B cell (primary cell): ENCODE data around the gene PRRT1. TPM values are rescaled to one million over a fixed set of nuclear protein-coding genes. Genes with fewer than 3 reads are reported as not detected.

ENCODE experiments used
- ATAC-seq: fragments of 200-7000 bp; cut with Tn5 transposase; one replicate; pipeline ENCODE4 v1.10.0; 2021; ENCODE audit warnings: low read depth, mild to moderate bottlenecking, moderate number of reproducible peaks, moderate library complexity
- CTCF ChIA-PET: fragments of 350-600 bp; sonication (Branson Sonifier 250); formaldehyde crosslinking; loops from one replicate; lab custom pipeline; 2021; ENCODE audit warnings: antibody characterized with exemption, inconsistent platforms; lab: Charles Lee
- POLR2A ChIA-PET: fragments of 350-600 bp; sonication (Branson Sonifier 250); formaldehyde crosslinking; loops from one replicate; lab custom pipeline; 2021; ENCODE audit warnings: antibody characterized with exemption; lab: Charles Lee
- DNase-seq: peaks from one replicate; pipeline ENCODE4 v3.0.0; 2013
- H2AFZ ChIP-seq: 2 replicates; pipeline ENCODE4 v1.6.1; 2012; ENCODE audit warnings: mild to moderate bottlenecking, low read depth, low read length; ENCODE audit not compliant: insufficient read depth, poor library complexity, severe bottlenecking
- H3K27ac ChIP-seq, 2 donors: 1 replicate in 1 of 2; 2 replicates in 1 of 2; pipeline ENCODE4 v1.5.1; 2012 to 2013; ENCODE audit warnings: low read length in 2 of 2, mild to moderate bottlenecking in 2 of 2, moderate library complexity in 1 of 2
- H3K27me3 ChIP-seq, 4 experiments: fragments of 200-600 bp in 1 of 4; sonication (generic) in 1 of 4; replicated peaks in 1 of 4; 1 replicate in 2 of 4; 2 replicates in 2 of 4; pipeline versions ENCODE4 v1.6.1 to v1.7.0; 2013 to 2016; ENCODE audit warnings: low read length in 3 of 4, mild to moderate bottlenecking in 2 of 4, mixed read lengths in 1 of 4, moderate library complexity in 1 of 4; ENCODE audit not compliant: insufficient read depth in 4 of 4, control insufficient read depth in 3 of 4; ENCODE audit errors: control extremely low read depth in 1 of 4
- H3K36me3 ChIP-seq, 2 experiments: replicated peaks in 1 of 2; 1 replicate in 1 of 2; 2 replicates in 1 of 2; pipeline versions ENCODE4 v1.6.1 to v1.7.1; 2013; ENCODE audit warnings: low read length in 1 of 2; ENCODE audit not compliant: insufficient read depth in 2 of 2, control insufficient read depth in 1 of 2; ENCODE audit errors: control extremely low read depth in 1 of 2, extremely low read depth in 1 of 2
- H3K4me1 ChIP-seq, 2 donors: fragments of 200-600 bp in 1 of 2; sonication (generic) in 1 of 2; 1 replicate in 1 of 2; 2 replicates in 1 of 2; pipeline versions ENCODE4 v1.5.1 to v1.6.1; 2013 to 2017; ENCODE audit warnings: low read length in 2 of 2; ENCODE audit not compliant: control insufficient read depth in 2 of 2, insufficient read depth in 2 of 2
- H3K4me2 ChIP-seq: replicated peaks from 2 replicates; pipeline ENCODE3; 2012; ENCODE audit warnings: mild to moderate bottlenecking, low read depth, low read length; ENCODE audit not compliant: poor library complexity, severe bottlenecking
- H3K4me3 ChIP-seq, 5 experiments: fragments of 200-600 bp in 1 of 5; sonication (generic) in 1 of 5; 1 replicate in 3 of 5; 2 replicates in 2 of 5; pipeline versions ENCODE4 v1.5.1 to v1.7.0; 2011 to 2016; ENCODE audit warnings: low read length in 4 of 5, mild to moderate bottlenecking in 4 of 5, low read depth in 2 of 5, control low read depth in 1 of 5, moderate library complexity in 1 of 5; ENCODE audit not compliant: insufficient read depth in 1 of 5; ENCODE audit errors: control extremely low read depth in 1 of 5, extremely low read depth in 1 of 5
- H3K79me2 ChIP-seq: fragments of 200-600 bp; sonication (generic); one replicate; pipeline ENCODE4 v1.6.0; 2016; ENCODE audit warnings: low read length; ENCODE audit not compliant: control insufficient read depth, insufficient read depth
- H3K9ac ChIP-seq: fragments of 200-600 bp; sonication (generic); 2 replicates; pipeline ENCODE4 v1.6.1; 2017; ENCODE audit warnings: mild to moderate bottlenecking, low read length, moderate library complexity
- H3K9me3 ChIP-seq, 3 donors: one replicate each; pipeline versions ENCODE4 v1.6.1 to v1.7.1; 2013; ENCODE audit warnings: low read length in 2 of 3; ENCODE audit not compliant: control insufficient read depth in 2 of 3, insufficient read depth in 1 of 3; ENCODE audit errors: control extremely low read depth in 1 of 3
- H4K20me1 ChIP-seq: 2 replicates; pipeline ENCODE4 v1.6.0; 2012; ENCODE audit warnings: mild to moderate bottlenecking, low read length; ENCODE audit not compliant: insufficient read depth, control insufficient read depth, poor library complexity, severe bottlenecking
- H3K27ac Mint-ChIP-seq: one replicate; pipeline ENCODE4 v1.8.0; 2021; ENCODE audit warnings: mixed read lengths
- H3K27me3 Mint-ChIP-seq: one replicate; pipeline ENCODE4 v1.8.0; 2021; ENCODE audit warnings: mixed read lengths
- H3K4me1 Mint-ChIP-seq: one replicate; pipeline ENCODE4 v1.8.0; 2021; ENCODE audit warnings: mixed read lengths
- H3K4me3 Mint-ChIP-seq: one replicate; pipeline ENCODE4 v1.8.0; 2021; ENCODE audit warnings: mixed read lengths
- H3K9me3 Mint-ChIP-seq: one replicate; pipeline ENCODE4 v1.8.0; 2022; ENCODE audit warnings: mixed read lengths; ENCODE audit not compliant: insufficient read depth
- CTCF ChIP-seq: fragments of 200-600 bp; IDR thresholded peaks from one replicate; pipeline ENCODE4 v1.8.0; 2022; ENCODE audit warnings: antibody characterized with exemption, mild to moderate bottlenecking
- EZH2 ChIP-seq: IDR thresholded peaks from 2 replicates; pipeline ENCODE4 v1.6.1; 2012; ENCODE audit warnings: borderline replicate concordance, low read depth, mild to moderate bottlenecking, moderate library complexity, low read length; ENCODE audit not compliant: insufficient read depth, poor library complexity, severe bottlenecking
- WGBS: methylation state at CpG from one replicate; pipeline ENCODE4 v1.1.5; 2013; ENCODE audit warnings: missing lambda C conversion rate; ENCODE audit not compliant: insufficient coverage; 5-methylcytosine and 5-hydroxymethylcytosine counted together
- intact Hi-C: fragments of 100-400 bp; cut with micrococcal nuclease; formaldehyde crosslinking; loops from one replicate; pipeline ENCODE4 v1.10.0; 2022
- polyA plus RNA-seq: library from polyadenylated mRNA; depleted of rRNA; stranded (reverse); fragments of >200 nt; gene quantifications from 2 replicates; pipeline ENCODE4 v1.2.3, GENCODE V29; 2012
- total RNA-seq, 2 donors: library from RNA; stranded (reverse); fragments of 120-200 nt in 1 of 2; gene quantifications; 1 replicate in 1 of 2; 2 replicates in 1 of 2; pipeline versions ENCODE4 v1.2.3 to v1.2.4, GENCODE V29; 2013 to 2022

The PRRT1 gene
- total and polyA plus RNA-seq, 2 donors (not counting 1 experiment from before 2014, with no cell fraction given), result not detected

DNA sequence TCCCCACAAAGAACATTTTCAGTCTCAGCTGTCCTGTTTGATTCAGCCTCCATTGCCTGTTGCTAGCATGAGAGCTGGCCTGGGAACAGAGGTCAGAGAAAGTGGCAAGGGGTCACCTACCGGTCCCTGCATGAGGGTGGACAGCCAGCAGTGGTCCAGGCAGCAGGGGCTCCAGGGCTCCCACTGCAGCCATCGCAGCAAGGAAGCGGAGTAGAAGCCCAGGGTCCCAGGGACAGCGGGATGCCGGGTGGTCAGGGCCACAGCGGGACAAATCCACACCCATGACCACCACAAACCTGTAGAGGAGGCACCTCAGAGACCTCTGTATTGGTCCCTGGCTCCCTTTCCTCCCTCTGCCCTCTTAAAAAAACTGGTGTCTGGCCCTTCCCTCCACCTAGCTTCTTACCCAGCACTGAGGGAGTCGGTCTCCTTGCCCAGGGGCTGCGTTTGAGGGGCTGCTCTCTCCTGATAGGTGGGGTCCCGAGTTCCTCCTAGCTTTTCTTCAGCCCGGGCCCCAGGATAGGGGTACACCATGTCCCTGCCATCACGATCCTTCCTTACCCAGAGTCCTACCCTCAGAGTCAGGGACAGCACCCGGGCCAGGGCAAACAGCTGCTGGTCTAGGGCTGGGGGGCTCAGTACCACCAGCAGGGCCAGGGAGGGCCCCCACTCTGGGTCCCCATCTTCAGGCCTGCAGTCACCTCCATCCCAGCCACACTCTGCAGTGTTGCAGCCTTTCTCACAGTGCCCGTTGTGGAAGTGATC, 49.2 kb upstream of the PRRT1 start:
- Mint-ChIP-seq H3K9me3 (no peaks in the 10 kb centered on the region), H3K27me3 (peaks cover 8% of the 10 kb centered on the region), H3K4me3 (no peak overlapping the region), H3K4me1 (peaks cover 13% of the 10 kb centered on the region), H3K27ac (no peak overlapping the region)
- no peaks in the 10 kb centered on the region for H3K9me3 ChIP-seq
- H4K20me1 ChIP-seq, result no peaks in the 10 kb centered on the region
- peaks cover 6 to 12% of the 10 kb centered on the region in 2 donors for H3K4me1 ChIP-seq
- H3K9ac ChIP-seq, result no peak overlapping the region
- WGBS, result 95% methylated on average over 11 of the region's 13 CpGs
- no peaks in the 10 kb centered on the region for H3K79me2 ChIP-seq
- H3K4me2 ChIP-seq, result no peak overlapping the region
- POLR2A ChIA-PET, result no interaction called here
- no peak for DNase-seq
- no peak overlapping the region for H3K27ac ChIP-seq
- no peak overlapping the region for H2AFZ ChIP-seq
- CTCF ChIA-PET, result no interaction called here
- H3K36me3 ChIP-seq, result no peaks in the 10 kb centered on the region
- TF ChIP-seq EZH2 (no peak), CTCF (no peak)
- H3K27me3 ChIP-seq, result peaks cover 0 to 8% (median 2%) of the 10 kb centered on the region in 4 experiments
- no peak overlapping the region for H3K4me3 ChIP-seq
- ATAC-seq, result no peak
- intact Hi-C loops, result no loop called here

DNA sequence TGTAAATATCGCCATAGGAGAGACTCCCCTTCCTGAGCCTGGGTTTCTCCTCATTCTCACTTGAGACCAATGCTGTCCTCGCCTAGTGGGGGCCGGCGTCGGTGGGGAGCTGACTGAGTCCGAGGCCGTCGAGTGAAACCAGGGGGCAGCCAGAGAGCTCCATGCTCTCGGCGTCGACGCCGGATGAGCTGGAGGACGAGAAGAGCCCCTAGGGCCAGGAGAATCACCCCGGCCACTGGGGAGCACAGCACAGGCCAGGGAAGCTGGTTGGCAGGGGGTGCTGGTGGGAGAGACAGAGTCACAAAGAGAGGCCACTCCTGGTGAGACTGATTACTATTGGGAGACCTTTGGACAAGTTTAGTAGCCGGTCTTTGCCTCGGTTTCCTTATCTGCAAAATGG, 47.1 kb upstream of the PRRT1 start:
- H3K4me3 Mint-ChIP-seq, result no peak overlapping the region

More for the DNA sequence above, 47.1 kb upstream of the PRRT1 start:
- ChIA-PET CTCF (interaction anchor here (1.0 to 1.5 kb wide), 3 partner anchors 26 to 80 kb away, joined by 3 to 4 read pairs (median 3); partner anchors contain the start of gene ATF6B), POLR2A (no interaction called here)
- no peak overlapping the region for H2AFZ ChIP-seq
- intact Hi-C loops, result loop anchor here (5.0 to 10.0 kb wide), 8 partner anchors 48 to 773 kb away; partner anchors contain the start of genes BAG6, CLIC1, CSNK2B and EHMT2
- TF ChIP-seq EZH2 (no peak), CTCF (no peak)
- no peaks in the 10 kb centered on the region for H3K79me2 ChIP-seq
- peaks cover 0 to 5% (median 2%) of the 10 kb centered on the region in 4 experiments for H3K27me3 ChIP-seq
- Mint-ChIP-seq H3K27me3 (no peaks in the 10 kb centered on the region), H3K27ac (no peak overlapping the region), H3K9me3 (no peaks in the 10 kb centered on the region), H3K4me1 (peaks cover 34% of the 10 kb centered on the region)
- no peaks in the 10 kb centered on the region for H3K9me3 ChIP-seq
- peaks cover 20 to 28% of the 10 kb centered on the region in 2 donors for H3K4me1 ChIP-seq
- DNase-seq, result no peak
- H3K9ac ChIP-seq, result no peak overlapping the region
- no peaks in the 10 kb centered on the region for H3K36me3 ChIP-seq
- 92% methylated on average over 17 of the region's 17 CpGs for WGBS
- no peak overlapping the region for H3K27ac ChIP-seq
- H3K4me3 ChIP-seq, result no peak overlapping the region
- no peak for ATAC-seq
- H3K4me2 ChIP-seq, result no peak overlapping the region
- no peaks in the 10 kb centered on the region for H4K20me1 ChIP-seq
